NOMO-1 treated with DMSO at 0.1 percent for 48 hours (cell line): ENCODE results near the gene NIN.
A peak's percentile ranks its signal among the peaks of the same experiment; 100 is the strongest.

Source experiments
- DNase-seq: peaks from one replicate; lab custom pipeline; 2025; ENCODE audit not compliant: unreplicated experiment; lab: John Stamatoyannopoulos, UW

The NIN gene

GRCh38 chr14:50837850-50838470 is 7.0 kb upstream of the NIN start:
- DNase-seq, result no peak

- no peak for DNase-seq
These were observed 6.3 kb upstream of the NIN start for GRCh38 chr14:50837271-50837670.

- no peak for DNase-seq
These were observed 5.6 kb upstream of the NIN start for GRCh38 chr14:50836515-50836914.

GRCh38 chr14:50835280-50835679 is 4.3 kb upstream of the NIN start:
- no peak for DNase-seq

GRCh38 chr14:50834802-50835276 is 3.9 kb upstream of the NIN start:
- DNase-seq, result no peak

GRCh38 chr14:50832935-50833630 is 2.1 kb upstream of the NIN start:
- no peak for DNase-seq

- no peak for DNase-seq
These were observed 785 bp upstream of the NIN start for GRCh38 chr14:50831726-50832168.

GRCh38 chr14:50830044-50830931 is 674 bp downstream of the NIN start:
- DNase-seq, result peak; percentile 51

- DNase-seq, result no peak
These were observed 1.4 kb downstream of the NIN start for GRCh38 chr14:50829489-50830043.

- no peak for DNase-seq
These were observed 2.1 kb downstream of the NIN start for GRCh38 chr14:50828721-50829488.

GRCh38 chr14:50826681-50827080 is 4.3 kb downstream of the NIN start:
- DNase-seq, result no peak

- DNase-seq, result no peak
These were observed 5.7 kb downstream of the NIN start for GRCh38 chr14:50825307-50825706.

GRCh38 chr14:50823762-50824636 is 7.0 kb downstream of the NIN start:
- DNase-seq, result peak; percentile 17

GRCh38 chr14:50823051-50823761 is 7.8 kb downstream of the NIN start:
- DNase-seq, result no peak

GRCh38 chr14:50822501-50823042 is 8.4 kb downstream of the NIN start:
- DNase-seq, result peak; percentile 71

- peak; percentile 36 for DNase-seq
These were observed 9.2 kb downstream of the NIN start for GRCh38 chr14:50821510-50822464.

- peak; percentile 78 for DNase-seq
These were observed 10.0 kb downstream of the NIN start for GRCh38 chr14:50820786-50821509.
